Endothelial cell of umbilical vein (primary cell): ENCODE measurements around the gene GKN2. TPM values are rescaled to one million over a fixed set of nuclear protein-coding genes. Genes with fewer than 3 reads are reported as not detected.

Experiments used
- BruUV-seq: library from RNA; stranded (reverse); fragments of 400-500 nt; replicated peaks from 2 replicates; lab custom pipeline; 2021; lab: Mats Ljungman, UMichigan
- CTCF ChIA-PET: fragments of 300-600, 350-600 bp; sonication (Branson Sonifier 250); formaldehyde crosslinking; loops from one replicate; lab custom pipeline; 2021; ENCODE audit warnings: antibody characterized with exemption, inconsistent platforms; lab: Charles Lee
- POLR2A ChIA-PET: fragments of 300-600, 350-600 bp; sonication (Branson Sonifier 250); formaldehyde crosslinking; loops from one replicate; lab custom pipeline; 2021; ENCODE audit warnings: antibody characterized with exemption, inconsistent platforms; lab: Charles Lee
- DNase-seq: peaks from one replicate; pipeline ENCODE4 v3.0.0-alpha.2; 2011; ENCODE audit warnings: low read depth, low spot score
- FAIRE-seq: peaks from 2 replicates; lab custom pipeline; 2011; peaks lifted over from hg19 to GRCh38; lab: Jason Lieb, UNC
- H2AFZ ChIP-seq: 2 replicates; pipeline ENCODE4 v1.6.0; 2012; ENCODE audit warnings: low read depth, low read length, control low read depth, inconsistent platforms
- H3K27ac ChIP-seq: 2 replicates; pipeline ENCODE4 v1.5.1; 2011; ENCODE audit warnings: low read depth, mild to moderate bottlenecking, control low read depth, low read length, moderate library complexity; ENCODE audit not compliant: insufficient read depth
- H3K27me3 ChIP-seq, 2 experiments: 2 replicates each; pipeline versions ENCODE4 v1.6.0 to v1.6.1; 2011; ENCODE audit warnings: low read length in 2 of 2, mixed read lengths in 1 of 2; ENCODE audit not compliant: control insufficient read depth in 2 of 2, insufficient read depth in 2 of 2
- H3K36me3 ChIP-seq, 2 experiments: 2 replicates in 1 of 2; 3 replicates in 1 of 2; pipeline ENCODE4 v1.5.1; 2011; ENCODE audit warnings: low read length in 2 of 2, mild to moderate bottlenecking in 1 of 2, moderate library complexity in 1 of 2; ENCODE audit not compliant: control insufficient read depth in 2 of 2, insufficient read depth in 2 of 2; ENCODE audit errors: extremely low read depth in 1 of 2
- H3K4me1 ChIP-seq: 3 replicates; pipeline ENCODE4 v1.5.1; 2011; ENCODE audit warnings: mild to moderate bottlenecking, low read length; ENCODE audit not compliant: control insufficient read depth, insufficient read depth; ENCODE audit errors: extremely low read depth
- H3K4me2 ChIP-seq: 2 replicates; pipeline ENCODE4 v1.6.1; 2011; ENCODE audit warnings: low read length, control low read depth, mixed read lengths; ENCODE audit not compliant: insufficient read depth
- H3K4me3 ChIP-seq, 3 experiments: fragments of 200-600 bp in 1 of 3; sonication (generic), shearing (Covaris generic) in 1 of 3; replicated peaks in 1 of 3; 2 replicates each; pipeline ENCODE4 v1.5.1; 2011 to 2016; ENCODE audit warnings: control low read depth in 3 of 3, low read length in 3 of 3, mild to moderate bottlenecking in 2 of 3, inconsistent platforms in 1 of 3, low read depth in 1 of 3, moderate library complexity in 1 of 3; ENCODE audit not compliant: insufficient read depth in 1 of 3
- H3K79me2 ChIP-seq: 2 replicates; pipeline ENCODE4 v1.6.0; 2012; ENCODE audit warnings: low read length, inconsistent platforms; ENCODE audit not compliant: control insufficient read depth, insufficient read depth
- H3K9ac ChIP-seq: replicated peaks from 2 replicates; pipeline ENCODE3; 2011; ENCODE audit warnings: low read length, control low read depth; ENCODE audit not compliant: insufficient read depth; ENCODE audit errors: extremely low read depth
- H3K9me1 ChIP-seq: replicated peaks from 3 replicates; pipeline ENCODE4 v1.6.0; 2011; ENCODE audit warnings: mild to moderate bottlenecking, low read length; ENCODE audit not compliant: control insufficient read depth, insufficient read depth; ENCODE audit errors: extremely low read depth
- H3K9me3 ChIP-seq: replicated peaks from 2 replicates; pipeline ENCODE4 v1.5.1; 2012; ENCODE audit warnings: low read length, inconsistent platforms; ENCODE audit not compliant: control insufficient read depth, insufficient read depth
- H4K20me1 ChIP-seq: replicated peaks from 2 replicates; pipeline ENCODE3; 2011; ENCODE audit warnings: mild to moderate bottlenecking, low read length; ENCODE audit not compliant: control insufficient read depth, insufficient read depth; ENCODE audit errors: extremely low read depth
- EZH2 ChIP-seq: IDR thresholded peaks from 2 replicates; pipeline ENCODE4 v1.6.1; 2012; ENCODE audit warnings: borderline replicate concordance, low read depth, mild to moderate bottlenecking, moderate library complexity, low read length, inconsistent platforms; ENCODE audit not compliant: severe bottlenecking
- FOS ChIP-seq: IDR thresholded peaks from 2 replicates; pipeline ENCODE4 v1.6.1; 2011; ENCODE audit warnings: mild to moderate bottlenecking, low read length, moderate library complexity, borderline replicate concordance; ENCODE audit not compliant: insufficient read depth
- JUN ChIP-seq: IDR thresholded peaks from 2 replicates; pipeline ENCODE4 v1.6.1; 2011; ENCODE audit warnings: borderline replicate concordance, low read depth; ENCODE audit not compliant: insufficient read length, insufficient read depth
- POLR2A ChIP-seq: IDR thresholded peaks from 2 replicates; pipeline ENCODE4 v1.6.1; 2012; ENCODE audit warnings: low read depth, mild to moderate bottlenecking, control low read depth, low read length
- POLR2AphosphoS5 ChIP-seq: IDR thresholded peaks from 2 replicates; pipeline ENCODE4 v1.6.1; 2012; ENCODE audit warnings: low read depth, mild to moderate bottlenecking, control low read depth, low read length, moderate library complexity; ENCODE audit not compliant: insufficient read depth
- dilution Hi-C: fragments of 300-500 bp; cut with MboI; formaldehyde crosslinking; loops from one replicate; pipeline ENCODE4 v1.15.0; 2019; ENCODE audit warnings: low sequenced_read_pairs; ENCODE audit not compliant: extremely low pct_ligation_motif_present
- intact Hi-C: fragments of 100-400 bp; cut with micrococcal nuclease; formaldehyde crosslinking; loops from one replicate; pipeline ENCODE4 v1.10.0; 2022
- polyA plus RNA-seq, 4 experiments: library from polyadenylated mRNA; depleted of rRNA in 3 of 4; stranded (reverse) in 3 of 4; unstranded in 1 of 4; fragments of >200 nt; gene quantifications; 2 replicates each; pipeline versions ENCODE4 v1.2.1 to v1.2.3, GENCODE V29; 2011 to 2012; ENCODE audit warnings: missing spikeins in 1 of 4
- total RNA-seq: library from RNA; stranded (reverse); gene quantifications from 2 replicates; pipeline ENCODE4 v1.2.3, GENCODE V29; 2021
- TF ChIP-seq, protein P1 (sequence below): IDR thresholded peaks from 2 replicates; pipeline ENCODE4 v1.6.1; 2011; ENCODE audit not compliant: insufficient read depth, insufficient read length
- TF ChIP-seq, protein P2 (sequence below), 2 donors: IDR thresholded peaks; 1 replicate in 1 of 2; 2 replicates in 1 of 2; pipeline ENCODE4 v1.5.1; 2011; ENCODE audit warnings: low read length in 2 of 2, mild to moderate bottlenecking in 2 of 2, moderate library complexity in 2 of 2, control low read depth in 1 of 2, inconsistent platforms in 1 of 2, low read depth in 1 of 2; ENCODE audit not compliant: insufficient read depth in 1 of 2; ENCODE audit errors: extremely low read depth in 1 of 2

The GKN2 gene
- total and polyA plus RNA-seq, 2 donors (not counting 3 experiments of a cell fraction or from before 2014, with no cell fraction given), result not detected

DNA sequence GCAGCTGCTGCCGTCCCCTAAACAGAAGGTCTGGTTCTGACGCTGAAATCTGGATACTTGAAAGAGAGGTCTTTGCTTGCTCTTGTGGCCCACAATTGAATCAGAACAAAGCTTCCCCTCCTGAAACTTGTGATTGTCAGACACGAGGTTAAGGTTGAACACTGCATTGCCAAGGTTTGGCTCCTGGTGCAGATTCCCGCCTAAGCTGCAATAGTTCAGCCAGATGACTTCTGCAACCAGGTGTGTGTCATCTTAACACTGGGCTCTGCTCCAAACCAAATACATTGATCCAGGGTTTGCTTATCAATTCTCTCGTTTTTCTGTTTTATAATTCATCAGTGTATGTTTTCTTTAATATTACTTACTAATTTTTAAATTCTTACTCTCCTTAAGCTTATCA, 36.3 kb upstream of the GKN2 start:
- H3K9ac ChIP-seq, result no peak overlapping the region
- POLR2A ChIA-PET, result no interaction called here
- H3K4me3 ChIP-seq, result no peak overlapping the region
- TF ChIP-seq, protein P1, sequence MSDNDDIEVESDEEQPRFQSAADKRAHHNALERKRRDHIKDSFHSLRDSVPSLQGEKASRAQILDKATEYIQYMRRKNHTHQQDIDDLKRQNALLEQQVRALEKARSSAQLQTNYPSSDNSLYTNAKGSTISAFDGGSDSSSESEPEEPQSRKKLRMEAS, result no peak
- TF ChIP-seq POLR2A, result no peak
- no peak for TF ChIP-seq FOS
- TF ChIP-seq JUN, result no peak
- no peak for TF ChIP-seq EZH2
- TF ChIP-seq, protein P2, sequence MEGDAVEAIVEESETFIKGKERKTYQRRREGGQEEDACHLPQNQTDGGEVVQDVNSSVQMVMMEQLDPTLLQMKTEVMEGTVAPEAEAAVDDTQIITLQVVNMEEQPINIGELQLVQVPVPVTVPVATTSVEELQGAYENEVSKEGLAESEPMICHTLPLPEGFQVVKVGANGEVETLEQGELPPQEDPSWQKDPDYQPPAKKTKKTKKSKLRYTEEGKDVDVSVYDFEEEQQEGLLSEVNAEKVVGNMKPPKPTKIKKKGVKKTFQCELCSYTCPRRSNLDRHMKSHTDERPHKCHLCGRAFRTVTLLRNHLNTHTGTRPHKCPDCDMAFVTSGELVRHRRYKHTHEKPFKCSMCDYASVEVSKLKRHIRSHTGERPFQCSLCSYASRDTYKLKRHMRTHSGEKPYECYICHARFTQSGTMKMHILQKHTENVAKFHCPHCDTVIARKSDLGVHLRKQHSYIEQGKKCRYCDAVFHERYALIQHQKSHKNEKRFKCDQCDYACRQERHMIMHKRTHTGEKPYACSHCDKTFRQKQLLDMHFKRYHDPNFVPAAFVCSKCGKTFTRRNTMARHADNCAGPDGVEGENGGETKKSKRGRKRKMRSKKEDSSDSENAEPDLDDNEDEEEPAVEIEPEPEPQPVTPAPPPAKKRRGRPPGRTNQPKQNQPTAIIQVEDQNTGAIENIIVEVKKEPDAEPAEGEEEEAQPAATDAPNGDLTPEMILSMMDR (IDR thresholded peaks at IDR 0.05; ENCODE audit: extremely low read depth in 1 of 2, insufficient read depth in 1 of 2, low read depth in 1 of 2, low read length in 2 of 2), result no peak
- TF ChIP-seq POLR2AphosphoS5, result no peak
- H2AFZ ChIP-seq, result no peak overlapping the region
- no peak overlapping the region for H3K27ac ChIP-seq
- CTCF ChIA-PET, result interaction anchor here (0.9 to 2.0 kb wide), 4 partner anchors 14 to 393 kb away, joined by 3 to 8 read pairs (median 4); no protein-coding TSS in a partner anchor
- DNase-seq (no peak), FAIRE-seq (no peak)
- no peaks in the 10 kb centered on the region for H3K4me1 ChIP-seq
- H4K20me1 ChIP-seq, result no peaks in the 10 kb centered on the region
- dilution Hi-C loops (no loop called here), intact Hi-C loops (no loop called here)
- no peaks in the 10 kb centered on the region for H3K79me2 ChIP-seq
- no TSS peak for BruUV-seq
- H3K4me2 ChIP-seq, result no peak overlapping the region
- H3K9me3 ChIP-seq, result no peaks in the 10 kb centered on the region
- H3K9me1 ChIP-seq, result no peaks in the 10 kb centered on the region
- H3K27me3 ChIP-seq, result peaks cover 15 to 21% of the 10 kb centered on the region in 2 experiments
- no peaks in the 10 kb centered on the region for H3K36me3 ChIP-seq
